HepG2 (cell line): ENCODE data around the gene MED15. TPM values are rescaled to one million over a fixed set of nuclear protein-coding genes. Genes with fewer than 3 reads are reported as not detected.

Experiments
- ATAC-seq: fragments of 200-7000 bp; cut with Tn5 transposase; 3 replicates; pipeline ENCODE4 v1.9.1; 2020; ENCODE audit warnings: mild to moderate bottlenecking, moderate library complexity
- BruUV-seq: library from RNA; stranded (reverse); fragments of 400-500 nt; replicated peaks from 2 replicates; lab custom pipeline; 2021; lab: Mats Ljungman, UMichigan
- CTCF ChIA-PET: fragments of 300-600 bp; formaldehyde crosslinking; extraction: SDS; loops from one replicate; lab custom pipeline; 2021; ENCODE audit warnings: low total read pairs, inconsistent platforms, low intra/inter-chr PET ratio; lab: Yijun Ruan, JAX
- POLR2A ChIA-PET: fragments of 350-600 bp; sonication (Branson Sonifier 250); formaldehyde crosslinking; loops from one replicate; lab custom pipeline; 2020; ENCODE audit warnings: antibody characterized with exemption, inconsistent platforms; lab: Yijun Ruan, JAX
- DNase-seq: peaks from one replicate; pipeline ENCODE4 v3.0.0-alpha.2; 2015; ENCODE audit warnings: low spot score
- FAIRE-seq: peaks from 3 replicates; lab custom pipeline; 2011; peaks lifted over from hg19 to GRCh38; lab: Jason Lieb, UNC
- H2AFZ ChIP-seq: one replicate; pipeline ENCODE4 v1.6.1; 2011; ENCODE audit warnings: low read length, inconsistent platforms
- H3K27ac ChIP-seq: fragments of 300-600 bp; 3 replicates; pipeline ENCODE4 v1.8.0; 2011; ENCODE audit warnings: mixed run types, mild to moderate bottlenecking, mixed read lengths, low read length, inconsistent platforms; ENCODE audit not compliant: insufficient read depth; ENCODE audit errors: extremely low read length
- H3K27me3 ChIP-seq, 2 experiments: fragments of 200-600 bp in 1 of 2; 2 replicates in 1 of 2; 3 replicates in 1 of 2; pipeline versions ENCODE4 v1.6.0 to v1.8.0; 2011; ENCODE audit warnings: low read length in 2 of 2, mild to moderate bottlenecking in 2 of 2, moderate library complexity in 2 of 2, inconsistent platforms in 1 of 2; ENCODE audit not compliant: insufficient read depth in 2 of 2, control insufficient read depth in 1 of 2
- H3K36me3 ChIP-seq, 2 experiments: fragments of 200-600 bp in 1 of 2; replicated peaks in 1 of 2; 2 replicates in 1 of 2; 3 replicates in 1 of 2; pipeline versions ENCODE4 v1.5.1 to v1.8.0; 2011; ENCODE audit warnings: low read length in 2 of 2, inconsistent platforms in 1 of 2; ENCODE audit not compliant: insufficient read depth in 2 of 2, control insufficient read depth in 1 of 2
- H3K4me1 ChIP-seq: 2 replicates; pipeline ENCODE4 v1.5.1; 2012; ENCODE audit warnings: low read length, inconsistent platforms; ENCODE audit not compliant: insufficient read depth
- H3K4me2 ChIP-seq: 2 replicates; pipeline ENCODE4 v1.6.0; 2011; ENCODE audit warnings: low read depth, low read length, inconsistent platforms
- H3K4me3 ChIP-seq, 3 experiments: fragments of 200-600 bp in 1 of 3; sonication (generic), shearing (Covaris generic) in 1 of 3; replicated peaks in 1 of 3; 2 replicates each; pipeline ENCODE4 v1.5.1; 2011 to 2016; ENCODE audit warnings: low read length in 3 of 3, inconsistent platforms in 2 of 3, low read depth in 2 of 3, mild to moderate bottlenecking in 2 of 3, control low read depth in 1 of 3, mixed read lengths in 1 of 3; ENCODE audit not compliant: insufficient read depth in 1 of 3
- H3K79me2 ChIP-seq: one replicate; pipeline ENCODE4 v1.6.1; 2011; ENCODE audit warnings: low read length, inconsistent platforms; ENCODE audit not compliant: insufficient read depth
- H3K9ac ChIP-seq: 2 replicates; pipeline ENCODE4 v1.6.0; 2011; ENCODE audit warnings: mild to moderate bottlenecking, low read depth, low read length, inconsistent platforms; ENCODE audit not compliant: insufficient read depth
- H3K9me3 ChIP-seq: 2 replicates; pipeline ENCODE4 v1.5.1; 2012; ENCODE audit warnings: mild to moderate bottlenecking, low read length
- H4K20me1 ChIP-seq: 2 replicates; pipeline ENCODE4 v1.6.0; 2011; ENCODE audit warnings: inconsistent platforms, mild to moderate bottlenecking, low read length, moderate library complexity; ENCODE audit not compliant: insufficient read depth
- FLYWCH1 ChIP-seq: sonication (generic); formaldehyde crosslinking; IDR thresholded peaks from 2 replicates; pipeline ENCODE4 v1.8.1; 2023; ENCODE audit warnings: mild to moderate bottlenecking, missing genetic modification reagents
- JUN ChIP-seq: sonication (generic); formaldehyde crosslinking; IDR thresholded peaks from 2 replicates; pipeline ENCODE4 v1.4.0; 2020; ENCODE audit warnings: mild to moderate bottlenecking, missing genetic modification reagents
- ONECUT2 ChIP-seq: sonication (generic); formaldehyde crosslinking; IDR thresholded peaks from 2 replicates; pipeline ENCODE4 v1.4.0; 2020; ENCODE audit warnings: missing genetic modification reagents
- RFXAP ChIP-seq: sonication (generic); formaldehyde crosslinking; IDR thresholded peaks from 2 replicates; pipeline ENCODE4 v1.4.0; 2020; ENCODE audit warnings: missing genetic modification reagents, borderline replicate concordance
- ZKSCAN8 ChIP-seq: IDR thresholded peaks from 2 replicates; pipeline ENCODE4 v1.6.1; 2016; ENCODE audit warnings: borderline replicate concordance, missing genetic modification reagents, missing compliant biosample characterization
- ZNF124 ChIP-seq: sonication (generic); formaldehyde crosslinking; IDR thresholded peaks from 2 replicates; pipeline ENCODE4 v1.4.0; 2020; ENCODE audit warnings: missing genetic modification reagents
- WGBS: methylation state at CpG from one replicate; pipeline ENCODE4 v1.1.6; 2017; ENCODE audit warnings: low lambda C conversion rate; 5-methylcytosine and 5-hydroxymethylcytosine counted together
- in situ Hi-C: cut with HindIII; loops from 2 replicates; pipeline ENCODE4 v1.10.0; 2017; ENCODE audit warnings: low pct_unique_long_range_greater_than_20kb; ENCODE audit not compliant: extremely low pct_ligation_motif_present
- intact Hi-C: fragments of 100-400 bp; cut with micrococcal nuclease; formaldehyde crosslinking; loops from one replicate; pipeline ENCODE4 v1.10.0; 2022; ENCODE audit not compliant: unreplicated experiment
- polyA plus RNA-seq, 8 experiments: library from polyadenylated mRNA; depleted of rRNA in 3 of 8; stranded (reverse) in 7 of 8; unstranded in 1 of 8; fragments of >200 nt; fragmentation: Illumina TruSeq in 4 of 8; extraction: Trizol in 4 of 8; gene quantifications; 2 replicates each; pipeline versions ENCODE4 v1.2.1 to v1.2.3, GENCODE V29; 2011 to 2016; ENCODE audit warnings: low read depth in 4 of 8, missing spikeins in 1 of 8, mixed read lengths in 1 of 8; ENCODE audit not compliant: insufficient read depth in 1 of 8
- total RNA-seq, 5 experiments: library from RNA; depleted of rRNA; stranded (reverse); fragments of >200 nt; fragmentation: Illumina TruSeq; extraction: Trizol; gene quantifications; 2 replicates each; pipeline ENCODE4 v1.2.3, GENCODE V29; 2016; ENCODE audit warnings: low read depth in 1 of 5
- TF ChIP-seq, protein P1 (sequence below): sonication (generic); formaldehyde crosslinking; IDR thresholded peaks from 2 replicates; pipeline ENCODE4 v1.5.0; 2020; ENCODE audit warnings: mild to moderate bottlenecking, missing genetic modification reagents, borderline replicate concordance
- TF ChIP-seq, protein P2 (sequence below): sonication (generic); formaldehyde crosslinking; IDR thresholded peaks from 2 replicates; pipeline ENCODE4 v1.9.0; 2021; ENCODE audit warnings: missing genetic modification reagents, borderline replicate concordance
- TF ChIP-seq, protein P3 (sequence below): sonication (generic); formaldehyde crosslinking; IDR thresholded peaks from 2 replicates; pipeline ENCODE4 v1.4.0; 2020; ENCODE audit warnings: missing genetic modification reagents, low read depth, mild to moderate bottlenecking, borderline replicate concordance

The MED15 gene
- total and polyA plus RNA-seq, 2 of the 13 experiments (the other 11 are each of a cell fraction or from before 2014, with no cell fraction given): 14.3 to 27.0 TPM

DNA sequence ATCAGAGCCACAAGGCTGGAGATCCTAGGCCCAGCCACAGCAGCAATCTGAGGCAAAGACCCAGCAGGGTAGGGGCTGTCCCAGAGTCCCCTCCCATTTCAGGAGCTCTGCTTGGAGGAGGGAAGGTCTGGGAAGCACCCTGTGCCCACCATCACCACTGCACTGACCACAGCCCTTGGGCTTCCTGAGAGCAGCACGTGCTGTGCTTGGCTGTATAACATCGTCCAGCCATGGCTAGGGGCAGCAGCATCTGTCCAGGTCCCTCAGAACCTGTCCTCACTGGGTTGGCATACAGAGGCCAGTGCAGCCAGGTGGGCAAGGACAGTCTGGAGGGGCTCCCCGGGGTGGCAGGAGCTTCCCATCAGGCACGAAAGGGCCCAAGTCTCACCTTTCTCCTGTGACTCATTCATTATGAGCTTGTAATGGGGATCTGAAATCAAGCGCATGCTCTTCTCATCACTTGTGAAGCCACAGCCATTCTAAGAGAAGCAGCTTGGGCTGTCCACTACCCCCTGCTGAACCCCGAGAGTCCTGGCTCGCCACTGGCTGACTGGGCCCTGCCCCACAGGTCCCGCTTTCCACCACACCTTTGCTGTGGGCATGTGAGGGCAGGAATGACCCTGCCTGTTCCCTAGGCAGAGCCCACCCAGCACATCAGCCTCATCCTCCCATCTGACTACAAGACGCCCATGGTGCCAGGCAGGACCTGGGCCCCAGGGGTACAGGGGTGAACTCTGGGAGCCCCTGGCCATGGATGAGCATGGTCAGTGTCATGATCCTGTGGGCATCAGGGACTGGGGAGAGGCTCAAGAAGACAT lies 83.3 kb downstream of the MED15 start:
- no peak for DNase-seq
- no peaks in the 10 kb centered on the region for H3K79me2 ChIP-seq
- no peak overlapping the region for H3K27ac ChIP-seq
- no TSS peak for BruUV-seq
- peak; percentile 15 for ATAC-seq
- no peaks in the 10 kb centered on the region for H3K9me3 ChIP-seq
- H3K4me2 ChIP-seq: no peak overlapping the region
- H2AFZ ChIP-seq: no peak overlapping the region
- H3K9ac ChIP-seq: no peak overlapping the region
- ChIA-PET CTCF (no interaction called here), POLR2A (no interaction called here)
- in situ Hi-C loops: no loop called here
- TF ChIP-seq ONECUT2 (CRISPR knock-in tag): no peak
- no peak for TF ChIP-seq ZNF124 (CRISPR knock-in tag)
- TF ChIP-seq, protein P1, sequence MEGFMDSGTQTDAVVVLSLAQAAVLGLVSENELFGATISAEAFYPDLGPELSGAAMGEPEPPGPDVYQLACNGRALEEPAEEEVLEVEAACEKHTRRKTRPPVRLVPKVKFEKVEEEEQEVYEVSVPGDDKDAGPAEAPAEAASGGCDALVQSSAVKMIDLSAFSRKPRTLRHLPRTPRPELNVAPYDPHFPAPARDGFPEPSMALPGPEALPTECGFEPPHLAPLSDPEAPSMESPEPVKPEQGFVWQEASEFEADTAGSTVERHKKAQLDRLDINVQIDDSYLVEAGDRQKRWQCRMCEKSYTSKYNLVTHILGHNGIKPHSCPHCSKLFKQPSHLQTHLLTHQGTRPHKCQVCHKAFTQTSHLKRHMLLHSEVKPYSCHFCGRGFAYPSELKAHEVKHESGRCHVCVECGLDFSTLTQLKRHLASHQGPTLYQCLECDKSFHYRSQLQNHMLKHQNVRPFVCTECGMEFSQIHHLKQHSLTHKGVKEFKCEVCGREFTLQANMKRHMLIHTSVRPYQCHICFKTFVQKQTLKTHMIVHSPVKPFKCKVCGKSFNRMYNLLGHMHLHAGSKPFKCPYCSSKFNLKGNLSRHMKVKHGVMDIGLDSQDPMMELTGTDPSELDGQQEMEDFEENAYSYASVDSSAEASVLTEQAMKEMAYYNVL (CRISPR knock-in tag): no peak
- TF ChIP-seq ZKSCAN8 (CRISPR knock-in tag): no peak
- H3K4me3 ChIP-seq: no peak overlapping the region
- WGBS: 42% methylated on average over 2 of the region's 9 CpGs
- H3K27me3 ChIP-seq: peaks cover 2 to 3% of the 10 kb centered on the region in 2 experiments; a peak in 2 of 5 replicates
- no peak for FAIRE-seq
- H3K36me3 ChIP-seq: peaks cover 4 to 14% of the 10 kb centered on the region in 2 experiments
- peaks cover 11% of the 10 kb centered on the region for H3K4me1 ChIP-seq
- intact Hi-C loops: no loop called here
- no peaks in the 10 kb centered on the region for H4K20me1 ChIP-seq

DNA sequence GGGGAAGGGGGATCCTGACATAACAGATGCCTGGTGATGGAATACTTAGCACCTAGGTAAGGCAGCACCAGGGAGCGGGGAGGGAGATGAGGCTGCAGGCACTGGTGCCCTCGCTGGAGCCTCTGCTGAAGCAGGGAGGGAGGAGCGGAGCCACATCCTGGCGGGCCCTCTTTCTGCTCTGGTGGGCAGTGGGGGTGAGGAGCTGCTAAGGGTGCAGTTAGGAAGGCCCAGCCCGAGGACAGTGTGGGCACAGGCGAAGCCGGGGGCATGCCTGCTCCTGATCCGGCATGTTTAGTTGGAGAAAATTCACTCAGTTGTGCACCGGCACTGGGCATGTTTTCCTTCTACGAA lies 83.9 kb downstream of the MED15 start:
- ChIA-PET POLR2A (no interaction called here), CTCF (no interaction called here)
- Histone ChIP-seq H3K27ac (no peak overlapping the region), H3K4me2 (peak overlapping the region; percentile 79; the same call in 1 of the 2 replicates), H3K9me3 (no peaks in the 10 kb centered on the region), H3K79me2 (no peaks in the 10 kb centered on the region)
- ATAC-seq: peak; percentile 4; the same call in 2 of the 3 replicates
- WGBS: 78% methylated on average over 3 of the region's 10 CpGs
- in situ Hi-C loops: no loop called here
- BruUV-seq: no TSS peak
- TF ChIP-seq, protein P2, sequence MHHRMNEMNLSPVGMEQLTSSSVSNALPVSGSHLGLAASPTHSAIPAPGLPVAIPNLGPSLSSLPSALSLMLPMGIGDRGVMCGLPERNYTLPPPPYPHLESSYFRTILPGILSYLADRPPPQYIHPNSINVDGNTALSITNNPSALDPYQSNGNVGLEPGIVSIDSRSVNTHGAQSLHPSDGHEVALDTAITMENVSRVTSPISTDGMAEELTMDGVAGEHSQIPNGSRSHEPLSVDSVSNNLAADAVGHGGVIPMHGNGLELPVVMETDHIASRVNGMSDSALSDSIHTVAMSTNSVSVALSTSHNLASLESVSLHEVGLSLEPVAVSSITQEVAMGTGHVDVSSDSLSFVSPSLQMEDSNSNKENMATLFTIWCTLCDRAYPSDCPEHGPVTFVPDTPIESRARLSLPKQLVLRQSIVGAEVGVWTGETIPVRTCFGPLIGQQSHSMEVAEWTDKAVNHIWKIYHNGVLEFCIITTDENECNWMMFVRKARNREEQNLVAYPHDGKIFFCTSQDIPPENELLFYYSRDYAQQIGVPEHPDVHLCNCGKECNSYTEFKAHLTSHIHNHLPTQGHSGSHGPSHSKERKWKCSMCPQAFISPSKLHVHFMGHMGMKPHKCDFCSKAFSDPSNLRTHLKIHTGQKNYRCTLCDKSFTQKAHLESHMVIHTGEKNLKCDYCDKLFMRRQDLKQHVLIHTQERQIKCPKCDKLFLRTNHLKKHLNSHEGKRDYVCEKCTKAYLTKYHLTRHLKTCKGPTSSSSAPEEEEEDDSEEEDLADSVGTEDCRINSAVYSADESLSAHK (CRISPR knock-in tag): no peak
- TF ChIP-seq FLYWCH1 (CRISPR knock-in tag) (no peak), RFXAP (CRISPR knock-in tag) (no peak), JUN (CRISPR knock-in tag) (no peak)
- TF ChIP-seq, protein P3, sequence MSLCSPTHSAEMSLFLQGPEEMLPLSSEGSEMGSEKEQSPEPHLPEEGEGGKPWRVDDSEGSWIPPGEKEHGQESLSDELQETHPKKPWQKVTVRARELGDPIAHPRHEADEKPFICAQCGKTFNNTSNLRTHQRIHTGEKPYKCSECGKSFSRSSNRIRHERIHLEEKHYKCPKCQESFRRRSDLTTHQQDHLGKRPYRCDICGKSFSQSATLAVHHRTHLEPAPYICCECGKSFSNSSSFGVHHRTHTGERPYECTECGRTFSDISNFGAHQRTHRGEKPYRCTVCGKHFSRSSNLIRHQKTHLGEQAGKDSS (CRISPR knock-in tag): no peak
- TF ChIP-seq, all 625 proteins: peak for 0
- no peak overlapping the region for H3K4me3 ChIP-seq
- no peak for FAIRE-seq
- no peak overlapping the region for H3K9ac ChIP-seq
- H3K4me1 ChIP-seq: peaks cover 11% of the 10 kb centered on the region
- no peak for DNase-seq
- no peaks in the 10 kb centered on the region for H4K20me1 ChIP-seq
- H3K27me3 ChIP-seq: peaks cover 2 to 3% of the 10 kb centered on the region in 2 experiments; a peak in 2 of 5 replicates
- peaks cover 0 to 8% of the 10 kb centered on the region in 2 experiments; a peak in 3 of 5 replicates for H3K36me3 ChIP-seq
- H2AFZ ChIP-seq: no peak overlapping the region
- intact Hi-C loops: no loop called here
